Liver (tissue), 9 donors: ENCODE measurements around the gene ST7. TPM values are rescaled to one million over a fixed set of nuclear protein-coding genes. Genes with fewer than 3 reads are reported as not detected.

Experiments used
- DNase-seq: peaks from one replicate; pipeline ENCODE4 v3.0.0-alpha.2; 2017; ENCODE audit warnings: low spot score
- H3K27ac ChIP-seq, 2 donors: one replicate each; pipeline ENCODE4 v1.7.0; 2013; ENCODE audit warnings: inconsistent platforms in 2 of 2, low read length in 2 of 2, control low read depth in 1 of 2, low read depth in 1 of 2, mild to moderate bottlenecking in 1 of 2
- H3K27me3 ChIP-seq, 4 donors: one replicate each; pipeline versions ENCODE4 v1.6.1 to v1.7.0; 2013; ENCODE audit warnings: low read length in 3 of 4, inconsistent platforms in 1 of 4, mild to moderate bottlenecking in 1 of 4, moderate library complexity in 1 of 4; ENCODE audit not compliant: control insufficient read depth in 4 of 4, insufficient read depth in 4 of 4
- H3K36me3 ChIP-seq, 4 donors: one replicate each; pipeline versions ENCODE4 v1.6.1 to v1.7.0; 2013; ENCODE audit warnings: low read length in 3 of 4, mild to moderate bottlenecking in 3 of 4, low read depth in 1 of 4, moderate library complexity in 1 of 4; ENCODE audit not compliant: control insufficient read depth in 4 of 4, insufficient read depth in 3 of 4
- H3K4me1 ChIP-seq, 4 donors: one replicate each; pipeline versions ENCODE4 v1.6.1 to v1.7.0; 2013; ENCODE audit warnings: low read length in 3 of 4, mild to moderate bottlenecking in 3 of 4, moderate library complexity in 1 of 4; ENCODE audit not compliant: control insufficient read depth in 4 of 4, insufficient read depth in 4 of 4
- H3K4me3 ChIP-seq, 3 donors: one replicate each; pipeline versions ENCODE4 v1.6.1 to v1.7.0; 2013; ENCODE audit warnings: low read length in 3 of 3, control low read depth in 1 of 3, low read depth in 1 of 3, mild to moderate bottlenecking in 1 of 3
- H3K9ac ChIP-seq, 2 donors: one replicate each; pipeline ENCODE4 v1.7.0; 2013; ENCODE audit warnings: low read length in 2 of 2, mild to moderate bottlenecking in 2 of 2, moderate library complexity in 2 of 2, control low read depth in 1 of 2, low read depth in 1 of 2
- H3K9me3 ChIP-seq, 4 donors: one replicate each; pipeline versions ENCODE4 v1.6.1 to v1.7.0; 2013; ENCODE audit warnings: low read length in 3 of 4; ENCODE audit not compliant: control insufficient read depth in 4 of 4
- EGR1 ChIP-seq, 2 donors: IDR thresholded peaks; 2 replicates each; pipeline ENCODE4 v1.6.1; 2016 to 2018; ENCODE audit warnings: antibody characterized with exemption in 2 of 2, low read depth in 2 of 2
- FOXA1 ChIP-seq: IDR thresholded peaks from 2 replicates; pipeline ENCODE4 v1.6.1; 2016; ENCODE audit warnings: antibody characterized with exemption
- FOXA2 ChIP-seq: IDR thresholded peaks from 2 replicates; pipeline ENCODE4 v1.6.1; 2016; ENCODE audit warnings: antibody characterized with exemption
- GABPA ChIP-seq, 2 donors: IDR thresholded peaks in 1 of 2; conservative IDR thresholded peaks in 1 of 2; 2 replicates each; pipeline ENCODE4 v1.6.1; 2016; ENCODE audit warnings: antibody characterized with exemption in 2 of 2, mild to moderate bottlenecking in 1 of 2, moderate library complexity in 1 of 2
- RAD21 ChIP-seq, 2 donors: IDR thresholded peaks; 2 replicates each; pipeline ENCODE4 v1.6.1; 2016; ENCODE audit warnings: antibody characterized with exemption in 2 of 2, mild to moderate bottlenecking in 2 of 2
- RXRA ChIP-seq, 2 donors: IDR thresholded peaks; 2 replicates each; pipeline ENCODE4 v1.6.1; 2017 to 2018; ENCODE audit warnings: antibody characterized with exemption in 2 of 2, mild to moderate bottlenecking in 1 of 2
- TAF1 ChIP-seq: conservative IDR thresholded peaks from 2 replicates; pipeline ENCODE4 v1.6.1; 2016; ENCODE audit warnings: antibody characterized with exemption, mild to moderate bottlenecking
- YY1 ChIP-seq: IDR thresholded peaks from 2 replicates; pipeline ENCODE4 v1.6.1; 2016; ENCODE audit warnings: antibody characterized with exemption, mild to moderate bottlenecking
- WGBS: extraction: QIAGEN DNeasy Blood & Tissue Kit; methylation state at CpG from one replicate; pipeline ENCODE4 v1.1.7; 2013; 5-methylcytosine and 5-hydroxymethylcytosine counted together
- polyA plus RNA-seq, 2 donors: library from polyadenylated mRNA; stranded (reverse) in 1 of 2; unstranded in 1 of 2; fragments of 200-250 nt in 1 of 2; fragments of >200 nt in 1 of 2; fragmentation: Nextera tagmentation in 1 of 2; extraction: Ambion mirVana in 1 of 2; gene quantifications; one replicate each; pipeline versions ENCODE4 v1.2.1 to v1.2.3, GENCODE V29; 2013 to 2015
- total RNA-seq, 2 donors: library from RNA; depleted of rRNA; stranded (reverse); fragments of >200 nt; gene quantifications; one replicate each; pipeline ENCODE4 v1.2.3, GENCODE V29; 2014
- TF ChIP-seq, protein P1 (sequence below): fragments of 150-350 bp; IDR thresholded peaks from 2 replicates; pipeline ENCODE4 v1.5.1; 2017; ENCODE audit warnings: improper control_type of control experiment, low read depth, low read length; ENCODE audit not compliant: missing input control
- TF ChIP-seq, protein P2 (sequence below): IDR thresholded peaks from 2 replicates; pipeline ENCODE4 v1.6.1; 2016; ENCODE audit warnings: antibody characterized with exemption, mild to moderate bottlenecking
- TF ChIP-seq, protein P3 (sequence below): IDR thresholded peaks from 2 replicates; pipeline ENCODE4 v1.6.1; 2016; ENCODE audit warnings: antibody characterized with exemption
- TF ChIP-seq, protein P4 (sequence below): IDR thresholded peaks from 2 replicates; pipeline ENCODE4 v1.6.1; 2016; ENCODE audit warnings: antibody characterized with exemption
- donor health status: healthy.
- donor health status: healthy.
- donor health status: healthy.
- donor health status: healthy.
- donor health status: healthy.

ST7 gene
- total and polyA plus RNA-seq, 4 donors, result 13.5 to 30.7 (median 22.6) TPM

DNA sequence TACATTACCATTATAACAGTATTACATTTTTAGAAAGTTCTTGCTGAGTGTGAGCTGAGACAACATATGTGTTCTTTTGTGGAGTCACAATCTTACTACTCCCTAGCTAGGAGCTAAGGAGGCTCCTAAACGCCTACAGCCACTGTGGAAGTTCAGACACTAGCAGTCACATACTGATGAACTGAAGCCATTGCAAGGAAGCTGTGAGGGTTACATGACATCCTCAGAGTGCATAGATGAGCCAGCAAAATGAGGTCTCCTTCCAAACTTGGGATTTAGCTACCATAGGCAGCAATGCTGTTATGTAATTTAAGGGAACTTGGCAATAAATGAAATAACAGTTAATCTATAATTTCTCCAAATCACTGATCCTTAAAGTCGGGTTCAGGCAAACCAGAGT lies 10.8 kb upstream of the ST7 start (continued):
- TF ChIP-seq, protein P1, sequence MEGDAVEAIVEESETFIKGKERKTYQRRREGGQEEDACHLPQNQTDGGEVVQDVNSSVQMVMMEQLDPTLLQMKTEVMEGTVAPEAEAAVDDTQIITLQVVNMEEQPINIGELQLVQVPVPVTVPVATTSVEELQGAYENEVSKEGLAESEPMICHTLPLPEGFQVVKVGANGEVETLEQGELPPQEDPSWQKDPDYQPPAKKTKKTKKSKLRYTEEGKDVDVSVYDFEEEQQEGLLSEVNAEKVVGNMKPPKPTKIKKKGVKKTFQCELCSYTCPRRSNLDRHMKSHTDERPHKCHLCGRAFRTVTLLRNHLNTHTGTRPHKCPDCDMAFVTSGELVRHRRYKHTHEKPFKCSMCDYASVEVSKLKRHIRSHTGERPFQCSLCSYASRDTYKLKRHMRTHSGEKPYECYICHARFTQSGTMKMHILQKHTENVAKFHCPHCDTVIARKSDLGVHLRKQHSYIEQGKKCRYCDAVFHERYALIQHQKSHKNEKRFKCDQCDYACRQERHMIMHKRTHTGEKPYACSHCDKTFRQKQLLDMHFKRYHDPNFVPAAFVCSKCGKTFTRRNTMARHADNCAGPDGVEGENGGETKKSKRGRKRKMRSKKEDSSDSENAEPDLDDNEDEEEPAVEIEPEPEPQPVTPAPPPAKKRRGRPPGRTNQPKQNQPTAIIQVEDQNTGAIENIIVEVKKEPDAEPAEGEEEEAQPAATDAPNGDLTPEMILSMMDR, result no peak
- no peak for TF ChIP-seq TAF1

DNA sequence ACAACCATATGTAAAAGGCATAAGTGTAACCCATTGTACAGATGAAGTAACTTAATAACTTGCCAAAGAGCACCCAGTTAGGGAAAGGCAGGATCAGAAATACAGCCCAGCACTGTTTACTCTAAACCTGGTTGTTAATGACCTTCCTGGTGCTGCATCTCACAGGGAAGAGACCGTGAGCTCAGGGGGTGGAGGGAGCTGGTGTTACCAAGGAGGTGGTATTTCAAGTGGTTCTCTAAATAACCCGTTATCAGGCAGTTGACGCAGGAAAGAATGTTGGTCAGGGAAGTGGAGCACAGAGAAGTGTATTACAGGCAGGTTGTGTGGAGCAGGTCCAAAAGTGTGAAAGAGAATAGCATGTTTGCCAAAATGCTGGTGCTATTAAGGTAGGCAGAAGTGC lies 4.4 kb upstream of the ST7 start:
- no peak for DNase-seq
- H3K27ac ChIP-seq, result no peak overlapping the region
- WGBS, result 77% methylated on average over 3 of the region's 3 CpGs

DNA sequence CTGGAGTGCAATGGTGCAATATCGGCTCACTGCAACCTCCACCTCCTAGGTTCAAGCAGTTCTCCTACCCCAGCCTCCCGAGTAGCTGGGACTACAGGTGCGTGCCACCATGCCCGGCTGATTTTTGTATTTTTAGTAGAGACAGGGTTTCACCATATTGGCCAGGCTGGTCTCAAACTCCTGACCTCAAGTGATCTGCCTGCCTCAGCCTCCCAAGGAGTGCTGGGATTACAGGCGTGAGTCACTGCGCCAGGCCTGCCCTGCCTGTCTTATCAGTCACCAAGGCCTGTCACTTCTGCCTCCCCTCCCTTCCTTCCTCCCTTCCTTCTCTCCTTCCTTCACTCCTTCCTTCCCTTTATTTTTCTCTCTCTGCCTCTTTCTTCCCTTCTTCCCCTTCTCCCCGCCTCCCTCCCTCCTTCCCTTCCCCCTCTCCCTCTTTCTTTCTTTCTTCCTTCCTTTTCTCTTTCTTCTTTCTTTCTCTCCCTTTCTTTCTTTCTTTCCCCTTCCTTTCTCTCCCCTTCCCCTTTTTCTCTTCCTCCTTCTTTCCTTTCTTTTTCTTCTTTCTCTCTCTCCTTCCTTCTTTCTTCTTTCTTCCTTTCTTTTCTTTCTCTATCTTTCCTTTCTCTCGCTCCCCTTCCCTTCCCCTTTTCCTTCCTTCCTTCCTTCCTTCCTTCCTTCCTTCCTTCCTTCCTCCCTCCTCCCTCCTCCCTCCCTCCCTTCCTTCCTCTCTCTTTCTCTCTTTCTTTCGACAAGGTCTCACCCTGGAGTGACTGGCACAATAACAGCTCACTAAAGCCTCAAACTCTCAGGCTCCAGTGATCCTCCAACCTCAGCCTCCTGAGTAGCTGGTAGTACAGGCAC lies 3.1 kb upstream of the ST7 start:
- H3K27ac ChIP-seq, result no peak overlapping the region
- H3K27me3 ChIP-seq, result no peaks in the 10 kb centered on the region
- 88% methylated on average over 9 of the region's 9 CpGs for WGBS

More for the DNA sequence above, 4.4 kb upstream of the ST7 start:
- no peak overlapping the region for H3K4me3 ChIP-seq
- no peaks in the 10 kb centered on the region for H3K36me3 ChIP-seq
- no peak for TF ChIP-seq RXRA (IDR thresholded peaks at IDR 0.05)
- no peak for TF ChIP-seq FOXA1
- TF ChIP-seq EGR1 (IDR thresholded peaks at IDR 0.05; ENCODE audit: low read depth in 2 of 2), result no peak
- TF ChIP-seq GABPA (IDR thresholded peaks at IDR 0.05 in 1 of 2, conservative IDR thresholded peaks at IDR 0.05 in 1 of 2), result no peak
- no peaks in the 10 kb centered on the region for H3K27me3 ChIP-seq
- peaks cover 0 to 10% (median 5%) of the 10 kb centered on the region in 4 donors for H3K4me1 ChIP-seq
- no peaks in the 10 kb centered on the region for H3K9me3 ChIP-seq
- no peak overlapping the region for H3K9ac ChIP-seq

More for the DNA sequence above, 3.1 kb upstream of the ST7 start:
- Histone ChIP-seq H3K4me1 (peaks cover 0 to 10% (median 7%) of the 10 kb centered on the region in 4 donors), H3K4me3 (no peak overlapping the region), H3K36me3 (no peaks in the 10 kb centered on the region), H3K9me3 (no peaks in the 10 kb centered on the region), H3K9ac (no peak overlapping the region)
- DNase-seq, result no peak
- TF ChIP-seq YY1 (no peak), FOXA2 (no peak), RXRA (IDR thresholded peaks at IDR 0.05) (no peak), EGR1 (IDR thresholded peaks at IDR 0.05; ENCODE audit: low read depth in 2 of 2) (no peak), RAD21 (IDR thresholded peaks at IDR 0.05) (no peak)
- TF ChIP-seq, protein P1, result no peak
- TF ChIP-seq, protein P2, sequence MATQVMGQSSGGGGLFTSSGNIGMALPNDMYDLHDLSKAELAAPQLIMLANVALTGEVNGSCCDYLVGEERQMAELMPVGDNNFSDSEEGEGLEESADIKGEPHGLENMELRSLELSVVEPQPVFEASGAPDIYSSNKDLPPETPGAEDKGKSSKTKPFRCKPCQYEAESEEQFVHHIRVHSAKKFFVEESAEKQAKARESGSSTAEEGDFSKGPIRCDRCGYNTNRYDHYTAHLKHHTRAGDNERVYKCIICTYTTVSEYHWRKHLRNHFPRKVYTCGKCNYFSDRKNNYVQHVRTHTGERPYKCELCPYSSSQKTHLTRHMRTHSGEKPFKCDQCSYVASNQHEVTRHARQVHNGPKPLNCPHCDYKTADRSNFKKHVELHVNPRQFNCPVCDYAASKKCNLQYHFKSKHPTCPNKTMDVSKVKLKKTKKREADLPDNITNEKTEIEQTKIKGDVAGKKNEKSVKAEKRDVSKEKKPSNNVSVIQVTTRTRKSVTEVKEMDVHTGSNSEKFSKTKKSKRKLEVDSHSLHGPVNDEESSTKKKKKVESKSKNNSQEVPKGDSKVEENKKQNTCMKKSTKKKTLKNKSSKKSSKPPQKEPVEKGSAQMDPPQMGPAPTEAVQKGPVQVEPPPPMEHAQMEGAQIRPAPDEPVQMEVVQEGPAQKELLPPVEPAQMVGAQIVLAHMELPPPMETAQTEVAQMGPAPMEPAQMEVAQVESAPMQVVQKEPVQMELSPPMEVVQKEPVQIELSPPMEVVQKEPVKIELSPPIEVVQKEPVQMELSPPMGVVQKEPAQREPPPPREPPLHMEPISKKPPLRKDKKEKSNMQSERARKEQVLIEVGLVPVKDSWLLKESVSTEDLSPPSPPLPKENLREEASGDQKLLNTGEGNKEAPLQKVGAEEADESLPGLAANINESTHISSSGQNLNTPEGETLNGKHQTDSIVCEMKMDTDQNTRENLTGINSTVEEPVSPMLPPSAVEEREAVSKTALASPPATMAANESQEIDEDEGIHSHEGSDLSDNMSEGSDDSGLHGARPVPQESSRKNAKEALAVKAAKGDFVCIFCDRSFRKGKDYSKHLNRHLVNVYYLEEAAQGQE, result no peak
- TF ChIP-seq, protein P3, sequence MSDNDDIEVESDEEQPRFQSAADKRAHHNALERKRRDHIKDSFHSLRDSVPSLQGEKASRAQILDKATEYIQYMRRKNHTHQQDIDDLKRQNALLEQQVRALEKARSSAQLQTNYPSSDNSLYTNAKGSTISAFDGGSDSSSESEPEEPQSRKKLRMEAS, result no peak
- TF ChIP-seq, protein P4, sequence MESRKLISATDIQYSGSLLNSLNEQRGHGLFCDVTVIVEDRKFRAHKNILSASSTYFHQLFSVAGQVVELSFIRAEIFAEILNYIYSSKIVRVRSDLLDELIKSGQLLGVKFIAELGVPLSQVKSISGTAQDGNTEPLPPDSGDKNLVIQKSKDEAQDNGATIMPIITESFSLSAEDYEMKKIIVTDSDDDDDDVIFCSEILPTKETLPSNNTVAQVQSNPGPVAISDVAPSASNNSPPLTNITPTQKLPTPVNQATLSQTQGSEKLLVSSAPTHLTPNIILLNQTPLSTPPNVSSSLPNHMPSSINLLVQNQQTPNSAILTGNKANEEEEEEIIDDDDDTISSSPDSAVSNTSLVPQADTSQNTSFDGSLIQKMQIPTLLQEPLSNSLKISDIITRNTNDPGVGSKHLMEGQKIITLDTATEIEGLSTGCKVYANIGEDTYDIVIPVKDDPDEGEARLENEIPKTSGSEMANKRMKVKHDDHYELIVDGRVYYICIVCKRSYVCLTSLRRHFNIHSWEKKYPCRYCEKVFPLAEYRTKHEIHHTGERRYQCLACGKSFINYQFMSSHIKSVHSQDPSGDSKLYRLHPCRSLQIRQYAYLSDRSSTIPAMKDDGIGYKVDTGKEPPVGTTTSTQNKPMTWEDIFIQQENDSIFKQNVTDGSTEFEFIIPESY, result no peak
